Adipose tissue (tissue), 3 donors: Measurements from ENCODE around the gene LLCFC1. TPM values are rescaled to one million over a fixed set of nuclear protein-coding genes. Genes with fewer than 3 reads are reported as not detected.
"Not testable (repeated sequence)": the region's sequence is repeated elsewhere in the genome, so short reads cannot be mapped to it uniquely, and the experiment has no call there.

Source experiments
- H3K27ac ChIP-seq: one replicate; pipeline ENCODE4 v1.5.1; 2013; ENCODE audit warnings: low read depth, low read length
- WGBS, 3 donors: extraction: QIAGEN DNeasy Blood & Tissue Kit; methylation state at CpG; one replicate each; pipeline ENCODE4 v1.1.7; 2013; 5-methylcytosine and 5-hydroxymethylcytosine counted together
- polyA plus RNA-seq, 3 donors: library from polyadenylated mRNA; stranded (reverse); fragments of 200-250 nt; gene quantifications; one replicate each; pipeline ENCODE4 v1.2.3, GENCODE V29; 2013
- donor health status: healthy with polysubstance abuse.
- donor health status: Bipolar disorder and iron deficiency.
- donor health status: healthy.

Gene LLCFC1
- polyA plus RNA-seq, 3 donors = not detected

- H3K27ac ChIP-seq = no peak overlapping the region
- WGBS, 3 donors = 37 to 75% (median 55%) methylated on average over 1 of the region's 1 CpG
Observed at GRCh38 chr7:142962991-142963390, 23.7 kb downstream of the LLCFC1 start.

GRCh38 chr7:142963993-142964392 is 24.7 kb downstream of the LLCFC1 start:
- H3K27ac ChIP-seq = no peak overlapping the region
- 86 to 96% (median 87%) methylated on average over 2 of the region's 2 CpGs for WGBS, 3 donors

- H3K27ac ChIP-seq = no peak overlapping the region
- 76 to 84% (median 82%) methylated on average over 6 of the region's 6 CpGs for WGBS, 3 donors
Observed at GRCh38 chr7:142964502-142965246, 25.4 kb downstream of the LLCFC1 start.

- H3K27ac ChIP-seq = no peak overlapping the region
- WGBS, 3 donors = 63 to 80% (median 78%) methylated on average over 4 of the region's 4 CpGs
Observed at GRCh38 chr7:142968229-142968628, 28.9 kb downstream of the LLCFC1 start.

GRCh38 chr7:142969183-142969582 is 29.9 kb downstream of the LLCFC1 start:
- H3K27ac ChIP-seq = no peak overlapping the region
- WGBS, 3 donors = 42 to 64% (median 48%) methylated on average over 4 of the region's 4 CpGs

GRCh38 chr7:142974626-142975025 is 35.3 kb downstream of the LLCFC1 start:
- WGBS, 3 donors = 78 to 86% (median 82%) methylated on average over 3 of the region's 3 CpGs

GRCh38 chr7:142978402-142978801 is 39.1 kb downstream of the LLCFC1 start:
- not testable (repeated sequence) for H3K27ac ChIP-seq
- 79 to 85% (median 82%) methylated on average over 4 of the region's 4 CpGs for WGBS, 3 donors

More at GRCh38 chr7:142974626-142975025, 35.3 kb downstream of the LLCFC1 start:
- no peak overlapping the region for H3K27ac ChIP-seq

- no peak overlapping the region for H3K27ac ChIP-seq
- 73 to 85% (median 81%) methylated on average over 1 of the region's 1 CpG for WGBS, 3 donors
Observed at GRCh38 chr7:142983825-142984224, 44.5 kb downstream of the LLCFC1 start.

GRCh38 chr7:142984297-142984696 is 45.0 kb downstream of the LLCFC1 start:
- no peak overlapping the region for H3K27ac ChIP-seq

More at GRCh38 chr7:142984297-142984696, 45.0 kb downstream of the LLCFC1 start:
- 88 to 100% (median 95%) methylated on average over 1 of the region's 1 CpG for WGBS, 3 donors

Other genes starting within 250 kb of the LLCFC1 start
- over 10,000 TPM in 1 of 3 donors, 10 to 100 TPM in 2; 17.3 to 39,878 (median 20.9) TPM for gene PRSS1, start 190.0 kb upstream of the LLCFC1 start, polyA plus RNA-seq
- gene PRSS2, start 168.5 kb upstream of the LLCFC1 start, polyA plus RNA-seq = over 10,000 TPM in 1 of 3 donors, 10 to 100 TPM in 1, 1 to 10 TPM in 1; 6.5 to 49,551 (median 29.2) TPM
- 10 to 100 TPM; 12.8 to 33.7 (median 21.4) TPM for gene EPHB6, start 84.4 kb upstream of the LLCFC1 start, polyA plus RNA-seq
- gene TRPV6, start 53.7 kb upstream of the LLCFC1 start, polyA plus RNA-seq = 10 to 100 TPM in 1 of 3 donors, under 1 TPM in 1, not detected in 1; 0.42 to 37.0 TPM
- under 1 TPM in 1 of 3 donors, not detected in 2; 0.05 TPM for gene TRPV5, start 5.7 kb upstream of the LLCFC1 start, polyA plus RNA-seq
- under 1 TPM in 2 of 3 donors, not detected in 1; 0.04 to 0.09 TPM for gene KEL, start 22.9 kb downstream of the LLCFC1 start, polyA plus RNA-seq
- not detected for gene OR9A2, start 87.6 kb downstream of the LLCFC1 start, polyA plus RNA-seq
- not detected for gene OR6V1, start 112.9 kb downstream of the LLCFC1 start, polyA plus RNA-seq
- not detected for gene PIP, start 192.6 kb downstream of the LLCFC1 start, polyA plus RNA-seq
- not detected for gene TAS2R39, start 243.9 kb downstream of the LLCFC1 start, polyA plus RNA-seq